NCI-H1105 treated with DMSO at 0.1 percent for 48 hours (cell line): ENCODE measurements around the gene PCDHGA4.
"Not testable (repeated sequence)": the region's sequence is repeated elsewhere in the genome, so short reads cannot be mapped to it uniquely, and the experiment has no call there.

Source experiments
- DNase-seq: peaks from one replicate; lab custom pipeline; 2025; lab: John Stamatoyannopoulos, UW

Gene PCDHGA4

DNA sequence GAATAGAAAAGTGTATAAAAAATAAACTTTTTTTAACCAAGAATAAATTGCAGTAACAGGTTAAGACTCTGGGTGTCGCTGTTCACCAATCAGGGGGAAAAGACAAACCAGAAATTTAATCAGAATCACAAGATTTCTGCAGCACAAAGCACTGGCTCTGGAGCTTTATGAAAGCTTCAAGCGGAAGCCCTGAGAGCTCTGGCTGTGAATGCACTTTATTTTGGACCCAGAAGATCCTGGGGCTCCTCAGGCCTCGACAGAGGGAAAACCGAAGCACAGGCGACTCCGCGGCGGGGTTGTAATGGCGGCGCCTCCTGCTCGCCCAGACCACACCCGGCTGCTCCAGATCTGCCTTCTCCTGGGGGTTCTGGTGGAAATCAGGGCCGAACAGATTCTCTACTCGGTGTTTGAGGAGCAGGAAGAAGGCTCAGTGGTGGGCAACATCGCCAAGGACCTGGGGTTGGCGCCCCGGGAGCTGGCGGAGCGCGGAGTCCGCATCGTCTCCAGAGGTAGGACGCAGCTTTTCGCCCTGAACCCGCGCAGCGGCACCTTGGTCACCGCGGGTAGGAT lies at the start of gene PCDHGA4:
Gene PCDHGA4 (plus strand): TSS at position 122 of the 570 bp plus-strand sequence. CDS start 87 bp downstream, at position 209.
- no peak for DNase-seq

- no peak for DNase-seq
Measured at GRCh38 chr5:141306630-141307029, 48.2 kb upstream of the PCDHGA4 start.

- no peak for DNase-seq
Measured at GRCh38 chr5:141313711-141314110, 41.1 kb upstream of the PCDHGA4 start.

DNA sequence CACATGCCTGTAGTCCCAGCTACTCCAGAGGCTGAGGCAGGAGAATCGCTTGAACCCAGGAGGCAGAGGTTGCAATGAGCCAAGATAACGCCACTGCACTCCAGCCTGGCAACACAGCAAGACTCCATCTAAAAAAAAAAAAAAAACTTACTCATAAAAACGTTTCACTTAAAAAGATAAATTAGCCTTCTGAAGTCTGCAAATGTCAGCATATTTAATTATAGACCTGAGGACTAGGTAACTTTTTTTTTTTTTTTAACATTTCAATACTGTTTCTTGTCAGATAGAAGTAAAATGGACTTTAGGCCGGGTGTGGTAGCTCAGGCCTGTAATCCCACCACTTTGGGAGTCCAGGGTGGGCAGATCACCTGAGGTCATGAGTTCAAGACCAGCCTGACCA lies 37.9 kb upstream of the PCDHGA4 start:
- DNase-seq, result not testable (repeated sequence)

GRCh38 chr5:141319202-141319601 lies 35.6 kb upstream of the PCDHGA4 start:
- DNase-seq, result no peak

- DNase-seq, result no peak
Measured at GRCh38 chr5:141319699-141320098, 35.1 kb upstream of the PCDHGA4 start.

DNA sequence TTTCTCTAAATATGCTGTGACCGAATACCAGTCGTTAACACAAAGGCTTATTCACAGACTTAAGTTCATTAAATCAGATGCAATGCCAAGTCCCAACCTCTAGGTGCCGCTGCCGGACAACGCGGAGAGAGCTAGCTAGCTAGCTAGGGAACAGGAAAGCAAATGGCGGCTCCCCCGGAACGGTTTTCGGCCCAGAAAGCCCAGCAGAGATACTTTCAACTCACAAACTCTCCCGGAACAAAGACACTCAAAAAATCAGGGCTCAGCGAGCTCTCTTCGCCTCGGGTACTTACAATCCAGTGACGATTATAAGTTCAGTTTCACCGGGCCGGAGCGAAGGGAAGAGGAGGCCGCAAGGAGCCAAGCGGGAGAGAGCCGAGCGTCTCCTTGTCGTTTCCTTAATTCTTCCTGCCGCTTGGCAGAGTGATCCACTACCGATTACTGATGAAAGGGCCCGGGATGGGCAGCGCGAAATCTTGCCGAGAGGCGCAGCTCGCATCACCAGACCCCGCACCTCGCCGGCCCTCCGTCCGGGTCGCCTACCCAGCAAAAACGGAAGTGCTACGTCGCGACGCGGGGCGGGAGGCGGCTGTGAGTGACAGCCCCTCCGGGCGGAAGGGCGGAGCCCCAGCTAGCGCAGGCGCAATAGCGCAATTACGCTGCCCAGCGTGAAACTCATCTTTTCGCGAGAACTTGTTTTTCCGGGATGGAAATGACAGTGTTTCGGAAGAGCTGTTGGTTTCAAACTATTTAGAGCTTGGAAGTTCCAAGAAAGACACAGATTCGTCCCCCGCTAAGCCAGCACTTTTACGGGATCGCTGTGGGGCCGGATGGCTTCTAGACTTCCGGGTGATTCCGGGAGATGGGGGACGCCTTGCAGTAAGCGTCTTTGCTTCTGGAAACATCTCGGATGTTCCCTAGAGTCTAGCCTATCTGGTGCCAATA lies 34.3 kb upstream of the PCDHGA4 start, which contains the start of gene TAF7:
Gene TAF7 (minus strand): TSS at position 560 of the 945 bp plus-strand sequence. CDS start 740 bp downstream, outside the sequence.
- DNase-seq, result peak; percentile 68

DNA sequence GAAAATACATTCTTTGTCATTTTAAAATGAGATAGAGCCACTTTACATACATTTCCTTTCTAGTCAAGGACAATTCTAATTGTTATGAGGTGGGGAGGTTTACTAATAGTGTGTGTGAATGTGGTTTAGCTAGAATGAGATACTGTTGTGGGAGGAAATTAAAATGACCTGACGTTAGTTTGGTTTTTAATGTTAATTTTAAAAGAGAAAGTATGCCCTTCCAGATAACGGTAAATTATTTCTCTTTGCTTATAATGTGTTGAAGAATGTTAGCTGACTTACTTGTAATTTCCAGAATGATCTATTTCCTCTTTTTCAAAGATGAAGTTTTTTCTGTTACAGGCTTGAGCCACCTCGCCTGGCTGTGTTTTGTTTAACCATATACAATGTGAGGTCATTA lies 32.6 kb upstream of the PCDHGA4 start:
- no peak for DNase-seq

GRCh38 chr5:141326088-141326854 lies 28.6 kb upstream of the PCDHGA4 start:
- DNase-seq, result no peak

GRCh38 chr5:141328231-141328630 lies 26.6 kb upstream of the PCDHGA4 start:
- no peak for DNase-seq

DNA sequence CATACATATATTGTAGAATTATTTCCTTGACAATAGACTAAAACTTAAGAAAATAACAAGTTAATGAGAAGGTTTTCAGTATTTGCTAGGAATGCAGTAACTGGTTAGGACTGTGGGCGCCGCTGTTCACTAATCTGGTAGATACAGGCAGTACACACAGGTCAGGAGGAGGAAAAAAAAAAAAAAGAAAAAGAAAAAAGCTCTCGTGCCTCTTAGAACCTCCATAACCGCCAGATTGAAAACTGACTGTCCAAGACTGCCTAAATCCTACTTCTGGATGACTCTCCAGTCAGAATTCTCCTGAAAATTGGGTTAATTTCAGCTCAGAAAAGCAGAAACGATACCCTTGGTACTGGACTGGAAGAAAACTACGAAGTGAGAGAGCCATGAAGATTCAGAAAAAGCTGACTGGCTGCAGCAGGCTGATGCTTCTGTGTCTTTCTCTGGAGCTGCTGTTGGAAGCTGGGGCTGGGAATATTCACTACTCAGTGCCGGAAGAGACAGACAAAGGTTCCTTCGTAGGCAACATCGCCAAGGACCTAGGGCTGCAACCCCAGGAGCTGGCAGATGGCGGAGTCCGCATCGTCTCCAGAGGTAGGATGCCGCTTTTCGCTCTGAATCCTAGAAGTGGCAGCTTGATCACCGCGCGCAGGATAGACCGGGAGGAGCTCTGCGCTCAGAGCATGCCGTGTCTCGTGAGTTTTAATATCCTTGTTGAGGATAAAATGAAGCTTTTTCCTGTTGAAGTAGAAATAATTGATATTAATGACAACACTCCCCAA lies 24.3 kb upstream of the PCDHGA4 start, which contains the start of gene PCDHGA1:
Gene PCDHGA1 (plus strand): TSS at position 216 of the 782 bp plus-strand sequence.
- peak; percentile 63 for DNase-seq

DNA sequence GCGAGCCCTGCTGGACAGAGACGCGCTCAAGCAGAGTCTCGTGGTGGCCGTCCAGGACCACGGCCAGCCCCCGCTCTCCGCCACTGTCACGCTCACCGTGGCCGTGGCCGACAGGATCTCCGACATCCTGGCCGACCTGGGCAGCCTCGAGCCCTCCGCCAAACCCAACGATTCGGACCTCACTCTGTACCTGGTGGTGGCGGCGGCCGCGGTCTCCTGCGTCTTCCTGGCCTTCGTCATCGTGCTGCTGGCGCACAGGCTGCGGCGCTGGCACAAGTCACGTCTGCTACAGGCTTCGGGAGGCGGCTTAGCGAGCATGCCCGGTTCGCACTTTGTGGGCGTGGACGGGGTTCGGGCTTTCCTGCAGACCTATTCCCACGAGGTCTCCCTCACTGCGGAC lies 22.2 kb upstream of the PCDHGA4 start:
- DNase-seq, result not testable (repeated sequence)

DNA sequence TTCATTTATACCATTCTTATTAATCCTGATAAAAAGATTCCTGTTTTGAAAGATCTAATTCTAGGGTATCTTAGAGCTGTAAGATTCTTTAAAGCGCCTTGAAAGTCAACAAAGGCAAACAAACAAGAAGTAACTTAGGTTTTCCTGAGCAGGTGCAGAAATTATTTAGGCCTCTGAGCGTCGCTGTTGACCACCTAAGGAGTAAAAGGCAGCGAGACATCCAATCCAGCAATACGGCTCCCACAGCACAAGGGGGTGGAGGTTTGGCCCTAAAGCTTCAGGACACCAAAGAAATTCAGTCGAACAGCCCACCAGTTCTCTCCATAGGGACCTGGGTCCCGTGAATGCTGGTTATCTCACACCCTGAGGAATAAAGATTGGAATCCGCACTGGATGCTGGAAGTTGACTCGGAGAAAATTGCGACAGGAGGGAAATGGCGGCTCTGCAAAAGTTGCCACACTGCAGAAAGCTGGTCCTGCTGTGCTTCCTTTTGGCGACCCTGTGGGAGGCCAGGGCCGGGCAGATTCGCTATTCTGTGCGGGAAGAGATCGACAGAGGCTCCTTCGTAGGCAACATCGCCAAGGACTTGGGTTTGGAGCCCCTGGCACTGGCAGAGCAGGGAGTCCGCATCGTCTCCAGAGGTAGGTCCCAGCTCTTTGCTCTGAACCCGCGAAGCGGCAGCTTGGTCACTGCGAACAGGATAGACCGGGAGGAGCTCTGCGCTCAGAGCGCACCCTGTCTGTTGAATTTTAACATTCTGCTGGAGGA lies 16.1 kb upstream of the PCDHGA4 start, which contains the start of gene PCDHGA2:
Gene PCDHGA2 (plus strand): TSS at position 223 of the 769 bp plus-strand sequence.
- no peak for DNase-seq

GRCh38 chr5:141340781-141341354 lies 14.0 kb upstream of the PCDHGA4 start:
- DNase-seq, result not testable (repeated sequence)

GRCh38 chr5:141342773-141343172 lies 12.0 kb upstream of the PCDHGA4 start:
- no peak for DNase-seq

- DNase-seq, result no peak
Measured at GRCh38 chr5:141343242-141343952, 11.4 kb upstream of the PCDHGA4 start, which contains the start of gene PCDHGA3. TSS of gene PCDHGA3 (plus strand) at chr5:141343829. CDS start at chr5:141344034, 205 bp downstream.

- DNase-seq, result no peak
Measured at GRCh38 chr5:141343953-141344463, 10.8 kb upstream of the PCDHGA4 start.

- DNase-seq, result no peak
Measured at GRCh38 chr5:141345327-141345726, 9.5 kb upstream of the PCDHGA4 start.

GRCh38 chr5:141346017-141346416 lies 8.8 kb upstream of the PCDHGA4 start:
- not testable (repeated sequence) for DNase-seq
